Kidney epithelial cell (primary cell): ENCODE results near the gene JMJD7. TPM values are rescaled to one million over a fixed set of nuclear protein-coding genes. Genes with fewer than 3 reads are reported as not detected.

Experiments used
- DNase-seq: peaks from one replicate; pipeline ENCODE4 v3.0.0-alpha.2; 2010; ENCODE audit warnings: low read depth
- H3K27me3 ChIP-seq: 2 replicates; pipeline ENCODE4 v1.6.0; 2011; ENCODE audit warnings: low read length; ENCODE audit not compliant: control insufficient read depth, insufficient read depth
- H3K36me3 ChIP-seq: 2 replicates; pipeline ENCODE4 v1.5.1; 2011; ENCODE audit warnings: low read length; ENCODE audit not compliant: control insufficient read depth, insufficient read depth
- H3K4me3 ChIP-seq: 2 replicates; pipeline ENCODE4 v1.5.1; 2011; ENCODE audit warnings: low read depth, mild to moderate bottlenecking, control low read depth, low read length
- total RNA-seq: library from RNA; depleted of rRNA; stranded (reverse); fragments of >200 nt; gene quantifications from 2 replicates; pipeline ENCODE4 v1.2.3, GENCODE V29; 2015
- TF ChIP-seq, protein P1 (sequence below): IDR thresholded peaks from 2 replicates; pipeline ENCODE4 v1.5.1; 2011; ENCODE audit warnings: mild to moderate bottlenecking, moderate library complexity, low read length, control low read depth, inconsistent platforms; ENCODE audit not compliant: insufficient read depth, poor library complexity, severe bottlenecking

JMJD7 gene
- total RNA-seq, 1 donor from 2014 or later, result 14.0 TPM

GRCh38 chr15:41832875-41833274, 5.0 kb downstream of the JMJD7 start:
- Histone ChIP-seq H3K27me3 (no peaks in the 10 kb centered on the region), H3K36me3 (no peaks in the 10 kb centered on the region), H3K4me3 (no peak overlapping the region)
- peak; percentile 37 for DNase-seq
- TF ChIP-seq, protein P1, sequence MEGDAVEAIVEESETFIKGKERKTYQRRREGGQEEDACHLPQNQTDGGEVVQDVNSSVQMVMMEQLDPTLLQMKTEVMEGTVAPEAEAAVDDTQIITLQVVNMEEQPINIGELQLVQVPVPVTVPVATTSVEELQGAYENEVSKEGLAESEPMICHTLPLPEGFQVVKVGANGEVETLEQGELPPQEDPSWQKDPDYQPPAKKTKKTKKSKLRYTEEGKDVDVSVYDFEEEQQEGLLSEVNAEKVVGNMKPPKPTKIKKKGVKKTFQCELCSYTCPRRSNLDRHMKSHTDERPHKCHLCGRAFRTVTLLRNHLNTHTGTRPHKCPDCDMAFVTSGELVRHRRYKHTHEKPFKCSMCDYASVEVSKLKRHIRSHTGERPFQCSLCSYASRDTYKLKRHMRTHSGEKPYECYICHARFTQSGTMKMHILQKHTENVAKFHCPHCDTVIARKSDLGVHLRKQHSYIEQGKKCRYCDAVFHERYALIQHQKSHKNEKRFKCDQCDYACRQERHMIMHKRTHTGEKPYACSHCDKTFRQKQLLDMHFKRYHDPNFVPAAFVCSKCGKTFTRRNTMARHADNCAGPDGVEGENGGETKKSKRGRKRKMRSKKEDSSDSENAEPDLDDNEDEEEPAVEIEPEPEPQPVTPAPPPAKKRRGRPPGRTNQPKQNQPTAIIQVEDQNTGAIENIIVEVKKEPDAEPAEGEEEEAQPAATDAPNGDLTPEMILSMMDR, result no peak

DNA sequence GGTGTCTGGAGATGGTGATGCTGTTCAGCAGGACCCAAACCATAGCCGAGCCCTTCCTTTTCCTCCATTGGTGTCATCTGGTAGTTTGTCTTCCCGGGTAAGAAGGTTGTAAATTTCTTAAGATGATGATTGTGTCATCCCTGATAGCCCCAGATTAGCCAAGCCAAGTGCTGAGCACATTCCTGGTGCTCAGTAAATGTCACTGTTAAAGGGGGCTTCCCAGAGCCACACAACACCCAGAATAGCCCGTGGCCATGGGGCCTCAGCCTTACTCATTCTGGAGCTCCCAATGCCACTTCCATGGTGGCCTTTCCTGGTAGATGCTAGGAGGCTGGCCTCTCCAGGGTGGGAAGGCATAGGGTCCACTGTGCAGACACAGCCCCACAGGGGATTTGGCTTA, 6.2 kb downstream of the JMJD7 start:
- Histone ChIP-seq H3K27me3 (no peaks in the 10 kb centered on the region), H3K4me3 (no peak overlapping the region), H3K36me3 (no peaks in the 10 kb centered on the region)
- TF ChIP-seq, protein P1, result no peak
- DNase-seq, result no peak

DNA sequence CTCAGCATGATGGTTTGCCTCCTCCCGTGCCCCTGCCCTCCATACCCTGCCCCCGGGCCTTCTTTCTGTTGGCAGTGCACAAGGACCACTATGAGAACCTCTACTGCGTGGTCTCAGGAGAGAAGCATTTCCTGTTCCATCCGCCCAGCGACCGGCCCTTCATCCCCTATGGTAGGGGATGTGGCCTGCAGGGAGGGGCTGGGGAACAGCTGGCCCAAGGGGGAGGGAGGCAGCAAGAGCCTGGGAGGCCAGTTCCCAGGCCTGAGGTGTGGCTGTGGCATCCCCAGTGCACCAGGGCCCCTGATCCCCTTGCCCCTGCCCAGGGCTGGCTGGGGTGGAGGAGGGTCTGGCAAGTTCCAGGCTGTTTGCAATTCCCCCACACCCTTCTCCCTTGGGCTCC, 8.2 kb downstream of the JMJD7 start:
- H3K36me3 ChIP-seq, result no peaks in the 10 kb centered on the region
- no peak for DNase-seq
- H3K27me3 ChIP-seq, result no peaks in the 10 kb centered on the region
- TF ChIP-seq, protein P1, result no peak
- H3K4me3 ChIP-seq, result no peak overlapping the region

DNA sequence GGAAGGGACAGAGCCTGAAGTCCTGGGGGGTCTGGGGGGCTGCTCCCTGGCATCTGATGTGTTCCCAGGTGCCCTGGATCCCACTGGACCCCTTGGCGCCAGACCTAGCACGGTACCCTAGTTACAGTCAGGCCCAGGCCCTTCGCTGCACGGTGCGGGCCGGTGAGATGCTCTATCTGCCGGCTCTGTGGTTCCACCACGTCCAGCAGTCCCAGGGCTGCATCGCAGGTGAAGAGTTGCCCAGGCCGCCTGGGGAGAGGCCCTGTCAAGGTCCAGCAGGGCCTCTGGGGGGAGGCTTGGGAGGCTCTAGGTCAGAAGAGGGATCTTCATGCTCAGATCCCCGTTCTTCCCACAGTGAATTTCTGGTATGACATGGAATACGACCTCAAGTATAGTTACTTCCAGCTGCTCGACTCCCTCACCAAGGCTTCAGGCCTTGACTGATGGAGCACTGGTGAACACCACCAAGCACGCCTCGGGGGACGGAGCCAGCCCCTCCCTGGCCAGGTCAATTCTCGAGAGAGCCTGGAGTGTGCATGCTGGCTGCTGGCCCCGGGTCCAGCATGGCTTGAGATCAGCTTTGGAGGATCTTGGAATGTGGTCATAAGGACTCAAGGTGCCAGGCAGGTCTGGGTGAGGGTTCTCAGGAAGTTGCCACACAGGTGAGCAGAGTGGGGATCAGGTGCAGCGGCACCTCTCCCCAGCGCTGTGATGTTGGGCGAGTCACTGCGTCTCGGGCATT, 9.0 kb downstream of the JMJD7 start:
- no peak for DNase-seq
- TF ChIP-seq, protein P1, result no peak
- H3K27me3 ChIP-seq, result no peaks in the 10 kb centered on the region
- H3K4me3 ChIP-seq, result no peak overlapping the region
- no peaks in the 10 kb centered on the region for H3K36me3 ChIP-seq

DNA sequence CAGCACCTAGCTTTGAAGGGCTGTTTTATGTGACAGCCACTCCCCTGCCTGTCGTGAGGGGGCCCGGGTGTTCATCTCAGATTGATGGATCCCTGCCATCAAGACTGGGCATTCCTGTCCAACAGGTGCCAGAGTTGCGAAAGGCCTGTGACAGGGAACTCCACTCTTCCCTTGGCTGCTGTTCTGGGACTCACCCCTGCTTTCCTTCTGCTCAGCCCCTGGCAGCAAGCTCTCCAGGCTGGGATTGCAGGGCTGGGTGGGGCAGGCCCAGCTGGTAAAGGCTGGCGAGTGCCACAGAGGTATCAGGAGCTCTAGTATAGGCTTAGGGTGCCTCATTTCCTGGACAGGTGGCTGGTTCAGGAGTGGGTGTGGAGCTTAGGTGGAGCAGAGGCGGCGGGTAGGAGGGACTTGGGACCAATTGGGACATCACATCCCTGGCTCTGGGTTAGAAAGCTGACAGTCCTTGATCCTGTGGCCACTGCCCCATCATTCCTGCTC, 10.6 kb downstream of the JMJD7 start, which contains the start of gene PLA2G4B:
Gene PLA2G4B, plus strand, starts transcription at position 448 of the 498 bp plus-strand sequence. CDS start 67 bp downstream, outside the sequence.
- no peak for DNase-seq
- Histone ChIP-seq H3K27me3 (no peaks in the 10 kb centered on the region), H3K4me3 (no peak within 1 kb of the TSS), H3K36me3 (no peaks in the 10 kb centered on the region)
- TF ChIP-seq, protein P1, result no peak
